Neural cell (in vitro differentiated cells): ENCODE results near the gene PTPN3. TPM values are rescaled to one million over a fixed set of nuclear protein-coding genes. Genes with fewer than 3 reads are reported as not detected.

Experiments
- H2AFZ ChIP-seq: fragments of 200-600, 300-800 bp; sonication (generic), shearing (Covaris generic); 2 replicates; pipeline ENCODE4 v1.6.0; 2014; ENCODE audit warnings: low read depth, mild to moderate bottlenecking, antibody characterized with exemption, low read length, moderate library complexity
- H3F3A ChIP-seq: fragments of 200-600 bp; shearing (Covaris generic); 2 replicates; pipeline ENCODE4 v1.6.1; 2016; ENCODE audit warnings: mild to moderate bottlenecking, moderate library complexity, mixed read lengths, antibody characterized with exemption, low read length; ENCODE audit not compliant: insufficient read depth, poor library complexity, severe bottlenecking
- H3K27ac ChIP-seq: fragments of 200-600, 300-800 bp; sonication (generic), shearing (Covaris generic); 2 replicates; pipeline ENCODE4 v1.5.1; 2014; ENCODE audit warnings: mild to moderate bottlenecking, low read length, moderate library complexity
- H3K27me3 ChIP-seq: fragments of 300-800, 200-600 bp; sonication (generic), shearing (Covaris generic); 2 replicates; pipeline ENCODE4 v1.6.0; 2014; ENCODE audit warnings: mild to moderate bottlenecking, low read depth, low read length, moderate library complexity; ENCODE audit not compliant: insufficient read depth
- H3K36me3 ChIP-seq: fragments of 300-800, 200-600 bp; sonication (generic), shearing (Covaris generic); 2 replicates; pipeline ENCODE4 v1.5.1; 2014; ENCODE audit warnings: mild to moderate bottlenecking, antibody characterized with exemption, low read length, moderate library complexity; ENCODE audit not compliant: insufficient read depth
- H3K4me2 ChIP-seq: fragments of 300-800, 200-600 bp; sonication (generic), shearing (Covaris generic); 2 replicates; pipeline ENCODE4 v1.6.0; 2014; ENCODE audit warnings: mild to moderate bottlenecking, low read length
- H3K4me3 ChIP-seq: fragments of 300-800, 200-600 bp; sonication (generic), shearing (Covaris generic); 2 replicates; pipeline ENCODE4 v1.5.1; 2014; ENCODE audit warnings: mild to moderate bottlenecking, low read length, moderate library complexity
- H3K79me2 ChIP-seq: fragments of 200-600 bp; shearing (Covaris generic); replicated peaks from 2 replicates; pipeline ENCODE4 v1.6.0; 2014; ENCODE audit warnings: mild to moderate bottlenecking, low read length, moderate library complexity; ENCODE audit not compliant: insufficient read depth
- H3K9ac ChIP-seq: fragments of 300-800, 200-600 bp; sonication (generic), shearing (Covaris generic); 2 replicates; pipeline ENCODE4 v1.6.1; 2016; ENCODE audit warnings: mild to moderate bottlenecking, low read length, mixed read lengths
- H3K9me2 ChIP-seq: fragments of 200-600 bp; shearing (Covaris generic); 2 replicates; pipeline ENCODE4 v1.6.1; 2016; ENCODE audit warnings: mild to moderate bottlenecking, low read length, mixed read lengths; ENCODE audit not compliant: insufficient read depth
- H3K9me3 ChIP-seq: fragments of 200-600, 300-800 bp; sonication (generic), shearing (Covaris generic); 2 replicates; pipeline ENCODE4 v1.6.1; 2016; ENCODE audit warnings: mild to moderate bottlenecking, mixed run types, low read length, moderate library complexity, mixed read lengths
- H4K20me1 ChIP-seq: fragments of 200-600 bp; shearing (Covaris generic); 2 replicates; pipeline ENCODE4 v1.6.1; 2016; ENCODE audit warnings: mild to moderate bottlenecking, mixed run types; ENCODE audit not compliant: insufficient read depth
- CTCF ChIP-seq: fragments of 450-650 bp; IDR thresholded peaks from 2 replicates; pipeline ENCODE4 v1.5.1; 2014; ENCODE audit warnings: antibody characterized with exemption, mild to moderate bottlenecking, moderate library complexity; ENCODE audit not compliant: poor library complexity, severe bottlenecking
- EP300 ChIP-seq: fragments of 450-650 bp; conservative IDR thresholded peaks from 2 replicates; pipeline ENCODE4 v1.6.1; 2014; ENCODE audit warnings: antibody characterized with exemption, mild to moderate bottlenecking, moderate library complexity; ENCODE audit not compliant: poor library complexity, severe bottlenecking
- EZH2 ChIP-seq: fragments of 200-600, 300-800 bp; shearing (Covaris generic), sonication (generic); IDR thresholded peaks from 2 replicates; pipeline ENCODE4 v1.6.1; 2014; ENCODE audit warnings: antibody characterized with exemption, low read length, borderline replicate concordance, mild to moderate bottlenecking; ENCODE audit not compliant: insufficient read depth, poor library complexity, severe bottlenecking
- MXI1 ChIP-seq: fragments of 450-650 bp; conservative IDR thresholded peaks from 2 replicates; pipeline ENCODE4 v1.6.1; 2014; ENCODE audit warnings: antibody characterized with exemption, mild to moderate bottlenecking; ENCODE audit not compliant: poor library complexity, severe bottlenecking
- POLR2AphosphoS5 ChIP-seq: IDR thresholded peaks from 2 replicates; pipeline ENCODE4 v1.6.1; 2012
- RAD21 ChIP-seq: fragments of 450-650 bp; conservative IDR thresholded peaks from 2 replicates; pipeline ENCODE4 v1.6.1; 2014; ENCODE audit warnings: antibody characterized with exemption, mild to moderate bottlenecking, moderate library complexity
- SMC3 ChIP-seq: fragments of 450-650 bp; conservative IDR thresholded peaks from 2 replicates; pipeline ENCODE4 v1.6.1; 2014; ENCODE audit warnings: antibody characterized with exemption, mild to moderate bottlenecking, moderate library complexity; ENCODE audit not compliant: poor library complexity
- TAF1 ChIP-seq: IDR thresholded peaks from 2 replicates; pipeline ENCODE4 v1.6.1; 2012; ENCODE audit warnings: low read depth
- polyA plus RNA-seq: library from polyadenylated mRNA; depleted of rRNA; stranded (reverse); fragments of >200 nt; gene quantifications from 2 replicates; pipeline ENCODE4 v1.2.3, GENCODE V29; 2014
- TF ChIP-seq, protein P1 (sequence below): IDR thresholded peaks from 2 replicates; pipeline ENCODE4 v1.6.1; 2012; ENCODE audit warnings: borderline replicate concordance

PTPN3 gene
- polyA plus RNA-seq, 1 donor from 2014 or later = 3.8 TPM

DNA sequence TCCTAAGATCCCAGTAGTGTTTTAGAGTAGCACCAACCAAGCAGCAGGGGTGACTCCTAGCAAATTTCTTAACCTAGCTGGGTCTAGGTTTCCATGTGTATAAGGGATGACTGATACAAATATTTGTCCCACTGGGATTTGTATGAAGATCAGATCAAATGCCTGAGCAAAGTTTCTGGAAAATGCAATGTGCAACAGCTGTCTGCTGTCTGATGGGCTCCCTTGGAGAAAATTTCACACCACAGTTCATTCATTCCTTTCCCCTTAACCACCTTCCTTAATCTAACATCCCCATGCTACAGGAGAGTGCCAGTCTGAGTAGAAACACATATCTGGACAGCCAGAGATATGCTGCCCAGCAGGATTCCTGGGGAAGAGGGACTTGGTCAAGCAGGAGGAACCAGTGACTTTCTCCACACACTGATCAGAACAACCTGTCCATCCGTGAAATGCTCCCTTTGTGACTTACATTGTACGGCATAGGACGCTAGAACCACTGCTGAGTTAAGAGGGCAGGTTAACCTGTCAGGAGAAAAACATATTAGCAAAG lies 53.3 kb downstream of the PTPN3 start:
- no peaks in the 10 kb centered on the region for H4K20me1 ChIP-seq
- no peak overlapping the region for H2AFZ ChIP-seq
- no peak overlapping the region for H3K9ac ChIP-seq
- no peak overlapping the region for H3K4me2 ChIP-seq
- no peaks in the 10 kb centered on the region for H3F3A ChIP-seq
- TF ChIP-seq TAF1 = no peak
- no peak for TF ChIP-seq MXI1
- TF ChIP-seq, protein P1, sequence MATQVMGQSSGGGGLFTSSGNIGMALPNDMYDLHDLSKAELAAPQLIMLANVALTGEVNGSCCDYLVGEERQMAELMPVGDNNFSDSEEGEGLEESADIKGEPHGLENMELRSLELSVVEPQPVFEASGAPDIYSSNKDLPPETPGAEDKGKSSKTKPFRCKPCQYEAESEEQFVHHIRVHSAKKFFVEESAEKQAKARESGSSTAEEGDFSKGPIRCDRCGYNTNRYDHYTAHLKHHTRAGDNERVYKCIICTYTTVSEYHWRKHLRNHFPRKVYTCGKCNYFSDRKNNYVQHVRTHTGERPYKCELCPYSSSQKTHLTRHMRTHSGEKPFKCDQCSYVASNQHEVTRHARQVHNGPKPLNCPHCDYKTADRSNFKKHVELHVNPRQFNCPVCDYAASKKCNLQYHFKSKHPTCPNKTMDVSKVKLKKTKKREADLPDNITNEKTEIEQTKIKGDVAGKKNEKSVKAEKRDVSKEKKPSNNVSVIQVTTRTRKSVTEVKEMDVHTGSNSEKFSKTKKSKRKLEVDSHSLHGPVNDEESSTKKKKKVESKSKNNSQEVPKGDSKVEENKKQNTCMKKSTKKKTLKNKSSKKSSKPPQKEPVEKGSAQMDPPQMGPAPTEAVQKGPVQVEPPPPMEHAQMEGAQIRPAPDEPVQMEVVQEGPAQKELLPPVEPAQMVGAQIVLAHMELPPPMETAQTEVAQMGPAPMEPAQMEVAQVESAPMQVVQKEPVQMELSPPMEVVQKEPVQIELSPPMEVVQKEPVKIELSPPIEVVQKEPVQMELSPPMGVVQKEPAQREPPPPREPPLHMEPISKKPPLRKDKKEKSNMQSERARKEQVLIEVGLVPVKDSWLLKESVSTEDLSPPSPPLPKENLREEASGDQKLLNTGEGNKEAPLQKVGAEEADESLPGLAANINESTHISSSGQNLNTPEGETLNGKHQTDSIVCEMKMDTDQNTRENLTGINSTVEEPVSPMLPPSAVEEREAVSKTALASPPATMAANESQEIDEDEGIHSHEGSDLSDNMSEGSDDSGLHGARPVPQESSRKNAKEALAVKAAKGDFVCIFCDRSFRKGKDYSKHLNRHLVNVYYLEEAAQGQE = no peak
- TF ChIP-seq RAD21 = no peak
- no peak for TF ChIP-seq CTCF
- TF ChIP-seq POLR2AphosphoS5 = no peak
- TF ChIP-seq SMC3 = no peak
- TF ChIP-seq EZH2 = no peak
- no peak for TF ChIP-seq EP300
- H3K27me3 ChIP-seq = no peaks in the 10 kb centered on the region
- H3K36me3 ChIP-seq = no peaks in the 10 kb centered on the region
- no peaks in the 10 kb centered on the region for H3K9me3 ChIP-seq
- no peak overlapping the region for H3K27ac ChIP-seq
- H3K4me3 ChIP-seq = no peak overlapping the region
- H3K9me2 ChIP-seq = no peaks in the 10 kb centered on the region
- H3K79me2 ChIP-seq = no peaks in the 10 kb centered on the region

- H3K4me2 ChIP-seq = no peak overlapping the region
- TF ChIP-seq SMC3 = no peak
- no peak for TF ChIP-seq MXI1
- no peak for TF ChIP-seq POLR2AphosphoS5
- no peak overlapping the region for H2AFZ ChIP-seq
- H3F3A ChIP-seq = no peaks in the 10 kb centered on the region
- no peaks in the 10 kb centered on the region for H3K9me2 ChIP-seq
- H3K9me3 ChIP-seq = no peaks in the 10 kb centered on the region
- no peak overlapping the region for H3K4me3 ChIP-seq
- no peak overlapping the region for H3K9ac ChIP-seq
- no peaks in the 10 kb centered on the region for H3K79me2 ChIP-seq
- no peak overlapping the region for H3K27ac ChIP-seq
- no peaks in the 10 kb centered on the region for H3K36me3 ChIP-seq
- H3K27me3 ChIP-seq = no peaks in the 10 kb centered on the region
- H4K20me1 ChIP-seq = no peaks in the 10 kb centered on the region
Measured at GRCh38 chr9:109442716-109443115, 55.4 kb downstream of the PTPN3 start.
